DMS153 treated with DMSO at 0.1 percent for 48 hours (cell line): ENCODE results near the gene SHE.
A peak's percentile ranks its signal among the peaks of the same experiment; 100 is the strongest.
"Not testable (repeated sequence)": the region's sequence is repeated elsewhere in the genome, so short reads cannot be mapped to it uniquely, and the experiment has no call there.

Source experiments
- DNase-seq: peaks from one replicate; lab custom pipeline; 2025; ENCODE audit not compliant: unreplicated experiment; lab: John Stamatoyannopoulos, UW

Gene SHE

GRCh38 chr1:154502066-154502743, at the start of gene SHE, which contains the start of gene TDRD10:
SHE (minus strand) TSS chr1:154502412; CDS start chr1:154502026, 386 bp downstream.
TDRD10 (plus strand) TSS chr1:154502219; CDS start chr1:154506904, 4,685 bp downstream.
- no peak for DNase-seq

DNA sequence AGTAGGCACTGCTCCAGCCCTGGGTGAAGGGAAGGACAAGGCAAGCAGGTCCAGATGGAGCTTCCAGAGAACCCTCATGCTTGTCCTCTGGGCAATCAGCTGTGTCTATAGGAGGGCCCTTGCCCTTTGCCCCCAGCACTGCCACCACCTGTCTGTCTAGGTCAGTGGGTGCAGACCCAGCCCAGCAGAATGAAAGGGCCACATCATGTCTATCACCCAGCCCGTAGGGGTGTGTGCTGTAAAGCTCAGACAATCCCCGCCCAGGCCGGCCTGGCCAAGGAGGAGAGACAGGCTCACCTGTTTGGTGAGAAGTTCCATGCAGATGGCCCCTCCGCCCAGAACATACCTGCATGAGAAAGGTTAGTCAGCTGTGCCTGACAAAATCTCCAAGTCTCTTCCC, 49.3 kb upstream of the SHE start:
- no peak for DNase-seq

DNA sequence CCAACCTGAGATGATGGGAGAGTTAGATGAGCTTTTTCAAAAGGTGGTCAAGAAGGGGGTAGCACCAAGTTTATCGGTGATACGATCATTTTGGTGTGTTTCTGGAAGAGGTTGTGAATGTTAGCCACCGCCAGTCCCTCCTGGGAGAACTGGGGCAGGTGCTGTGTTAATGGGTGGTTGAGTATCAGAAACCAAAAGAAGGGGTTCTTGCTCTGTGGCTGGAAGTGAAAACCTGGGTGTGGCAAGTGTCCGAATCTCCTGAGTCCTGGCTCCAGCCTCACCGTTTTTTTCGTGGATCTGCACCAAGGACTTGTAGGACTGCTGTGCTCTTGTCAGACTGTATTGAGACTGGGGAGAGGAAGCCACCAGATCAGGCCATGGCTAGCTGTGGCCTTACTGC, 48.4 kb upstream of the SHE start:
- no peak for DNase-seq

GRCh38 chr1:154550070-154550469, 47.9 kb upstream of the SHE start:
- DNase-seq = no peak

- DNase-seq = no peak
Measured at GRCh38 chr1:154549202-154549770, 47.1 kb upstream of the SHE start.

GRCh38 chr1:154548028-154548427, 45.8 kb upstream of the SHE start:
- no peak for DNase-seq

DNA sequence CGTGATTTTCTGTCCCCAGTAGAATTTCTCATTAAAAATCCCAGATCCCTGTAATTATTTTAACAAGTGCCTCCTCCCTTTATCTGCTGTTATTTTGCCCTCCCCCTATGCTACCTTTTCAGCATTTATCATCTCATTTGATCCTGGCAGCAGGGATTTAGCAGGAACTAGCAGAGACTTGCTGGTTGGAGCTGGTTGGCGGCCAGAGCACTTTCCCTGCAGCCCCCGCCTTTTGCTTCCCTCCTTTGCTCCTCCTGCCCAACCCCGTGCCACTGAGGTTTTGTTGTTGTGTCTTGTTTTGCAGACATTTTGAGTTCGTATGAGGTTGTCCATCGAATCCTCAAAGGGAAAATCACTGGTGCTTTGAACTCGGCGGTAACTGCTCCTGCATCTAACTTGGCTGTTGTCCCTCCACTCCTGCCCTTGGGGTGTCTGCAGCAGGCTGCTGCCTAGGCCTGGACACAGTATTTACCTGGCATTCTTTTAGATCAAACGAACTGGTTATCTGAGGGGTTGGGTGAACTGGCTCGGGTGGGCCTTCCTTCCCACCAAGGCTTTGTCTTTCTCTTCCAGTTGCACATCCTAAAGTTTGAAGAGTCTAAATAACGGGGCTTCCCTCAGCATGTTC, 45.0 kb upstream of the SHE start:
- DNase-seq = no peak

DNA sequence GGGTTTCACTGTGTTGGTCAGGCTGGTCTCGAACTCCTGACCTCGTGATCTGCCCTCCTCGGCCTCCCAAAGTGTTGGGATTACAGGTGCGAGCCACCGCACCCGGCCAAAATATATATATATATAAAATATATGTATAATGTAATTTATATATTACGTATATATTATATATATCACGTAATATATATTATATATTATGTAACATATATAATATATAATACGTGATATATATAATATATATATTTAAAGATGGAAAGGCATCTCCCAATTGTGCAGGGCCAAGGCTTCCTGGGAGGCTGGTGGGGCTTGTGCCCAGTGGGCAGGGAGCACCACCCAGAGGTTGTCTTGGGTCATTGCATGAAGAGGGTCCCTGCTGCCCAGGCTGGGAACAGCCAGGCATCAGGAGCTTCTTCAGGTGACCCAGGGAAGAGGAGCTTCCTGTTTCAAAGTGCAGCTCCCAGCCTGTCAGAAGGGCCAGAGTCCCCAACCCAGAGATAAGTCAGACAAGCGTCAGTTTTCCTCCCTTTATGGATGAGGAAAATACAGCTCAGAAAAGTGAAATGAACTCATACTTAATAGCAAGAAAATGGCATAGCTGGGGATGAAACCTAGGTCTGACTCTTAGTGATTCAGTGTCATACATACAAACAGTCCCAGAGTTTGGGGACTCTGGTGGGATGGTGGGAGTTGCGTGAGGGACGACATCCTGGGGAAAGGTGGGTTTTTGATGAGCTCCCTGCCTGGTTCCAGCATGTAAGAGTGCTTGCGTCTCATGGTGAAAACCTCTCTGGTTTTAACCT, 44.3 kb upstream of the SHE start:
- peak; percentile 79 for DNase-seq

DNA sequence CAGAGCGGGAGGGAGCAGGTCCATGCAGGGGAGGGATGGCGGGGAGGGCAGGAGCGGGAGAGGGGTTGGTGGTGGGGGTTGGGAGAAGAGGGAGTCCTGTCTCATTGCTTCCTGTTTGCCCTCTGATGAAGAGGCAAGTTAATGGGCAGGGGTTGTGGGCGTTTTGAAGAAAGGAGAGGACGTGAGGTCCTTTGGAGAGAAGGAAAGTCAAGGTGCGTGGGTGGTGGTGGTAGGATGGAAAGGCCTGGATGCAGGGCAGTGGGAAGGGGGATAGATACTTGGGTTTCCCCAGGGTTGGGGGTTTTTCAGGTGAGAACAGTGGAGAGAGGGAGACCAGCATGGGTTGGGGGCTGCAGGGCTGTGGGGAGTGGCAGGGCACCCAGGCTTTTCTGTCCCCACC, 39.0 kb upstream of the SHE start:
- no peak for DNase-seq

- no peak for DNase-seq
Measured at GRCh38 chr1:154539486-154540483, 37.6 kb upstream of the SHE start.

DNA sequence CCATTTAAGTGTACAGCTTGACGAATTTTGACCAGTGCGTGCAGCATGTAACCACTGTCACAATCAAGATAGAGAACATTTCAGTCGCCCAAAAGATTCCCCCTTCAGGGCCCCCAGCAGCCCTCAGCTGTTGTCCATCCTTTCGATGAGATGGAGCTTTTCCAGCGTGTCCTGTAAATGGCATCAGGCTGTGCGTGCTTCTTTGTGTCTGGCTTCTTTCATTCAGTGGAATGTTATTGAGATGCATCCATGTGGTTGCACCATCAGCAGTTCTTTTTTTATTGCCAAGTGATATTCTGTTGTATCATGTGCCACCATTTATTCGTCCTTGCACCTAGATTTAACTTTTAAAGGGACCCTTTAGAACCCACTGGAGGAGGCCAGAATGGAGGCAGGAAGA, 34.4 kb upstream of the SHE start:
- DNase-seq = no peak

GRCh38 chr1:154533952-154534844, 32.0 kb upstream of the SHE start:
- peak; percentile 52 for DNase-seq

- not testable (repeated sequence) for DNase-seq
Measured at GRCh38 chr1:154531950-154532349, 29.7 kb upstream of the SHE start.

DNA sequence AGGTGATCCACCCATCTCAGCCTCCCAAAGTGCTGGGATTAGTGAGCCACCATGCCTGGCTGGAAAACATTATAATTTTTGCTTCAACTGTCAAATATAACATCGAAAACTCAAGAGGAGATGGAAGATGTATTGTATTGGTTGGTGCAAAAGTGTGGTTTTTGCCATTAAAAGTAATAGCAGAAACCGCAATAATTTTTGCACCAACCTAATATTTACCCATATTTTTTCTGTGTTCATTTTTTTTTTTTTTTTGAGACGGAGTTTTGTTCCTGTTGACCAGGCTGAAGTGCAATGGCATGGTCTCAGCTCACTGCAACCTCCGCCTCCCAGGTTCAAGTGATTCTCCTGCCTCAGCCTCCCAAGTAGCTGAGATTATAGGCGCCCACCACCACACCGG, 27.1 kb upstream of the SHE start:
- DNase-seq = no peak

GRCh38 chr1:154527192-154527591, 25.0 kb upstream of the SHE start:
- no peak for DNase-seq

DNA sequence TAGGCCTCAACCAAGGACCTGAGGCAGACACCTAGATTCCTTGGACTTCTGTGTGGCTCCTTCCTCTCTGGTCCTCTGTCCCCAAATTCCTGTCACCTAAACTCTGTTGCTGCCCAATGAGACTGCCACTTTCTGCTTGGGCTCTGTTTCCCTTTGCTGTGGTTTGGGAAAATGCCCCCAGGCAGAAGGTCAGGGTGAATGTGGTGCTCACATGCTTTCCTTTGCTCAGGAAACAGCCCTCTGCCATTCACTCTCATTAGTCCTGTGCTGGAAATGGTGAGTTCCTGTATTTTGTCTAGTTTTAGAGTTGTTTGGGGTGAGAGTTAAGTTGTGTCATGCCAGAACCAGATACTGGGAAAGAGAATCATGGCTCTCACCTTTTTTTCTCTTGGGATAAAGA, 22.7 kb upstream of the SHE start:
- DNase-seq = no peak

DNA sequence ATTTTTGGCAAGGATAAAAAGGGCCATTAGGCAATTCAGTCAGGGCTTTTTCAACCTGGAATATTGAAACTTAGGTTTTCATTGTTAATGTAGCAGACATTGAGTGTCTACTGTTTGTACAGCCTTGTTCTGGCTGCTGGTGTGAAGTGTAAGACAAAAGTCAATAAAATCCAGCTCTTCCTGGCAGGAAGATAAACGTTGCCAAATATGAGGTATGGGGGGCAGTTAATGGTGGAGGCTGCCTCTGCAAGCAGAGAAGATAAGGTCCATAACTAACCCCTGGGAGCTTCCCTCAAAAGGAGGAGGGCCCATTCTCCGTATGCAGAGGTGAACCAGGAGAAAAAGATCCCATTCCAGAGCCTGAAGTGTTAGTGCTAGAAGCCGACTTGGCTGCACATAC, 19.5 kb upstream of the SHE start:
- peak; percentile 13 for DNase-seq

DNA sequence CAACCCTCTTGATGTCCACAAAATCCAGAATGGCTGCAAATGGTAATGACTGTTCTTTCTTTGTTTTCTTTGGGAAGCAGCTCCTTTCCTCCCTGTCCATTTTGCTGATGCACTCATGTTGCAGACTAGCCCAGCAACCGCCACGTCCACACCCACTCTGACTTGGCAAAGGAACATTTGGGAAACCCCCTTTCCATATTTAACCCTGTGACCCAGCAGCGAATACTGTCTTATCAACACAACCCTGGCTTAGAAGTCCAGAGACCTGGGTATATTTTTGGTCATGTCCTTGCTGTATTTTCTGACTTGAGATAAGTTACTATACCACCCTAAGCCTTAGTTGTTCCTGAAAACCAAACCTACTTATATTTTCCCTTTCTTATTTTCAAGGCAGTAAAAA, 18.1 kb upstream of the SHE start:
- DNase-seq = no peak

DNA sequence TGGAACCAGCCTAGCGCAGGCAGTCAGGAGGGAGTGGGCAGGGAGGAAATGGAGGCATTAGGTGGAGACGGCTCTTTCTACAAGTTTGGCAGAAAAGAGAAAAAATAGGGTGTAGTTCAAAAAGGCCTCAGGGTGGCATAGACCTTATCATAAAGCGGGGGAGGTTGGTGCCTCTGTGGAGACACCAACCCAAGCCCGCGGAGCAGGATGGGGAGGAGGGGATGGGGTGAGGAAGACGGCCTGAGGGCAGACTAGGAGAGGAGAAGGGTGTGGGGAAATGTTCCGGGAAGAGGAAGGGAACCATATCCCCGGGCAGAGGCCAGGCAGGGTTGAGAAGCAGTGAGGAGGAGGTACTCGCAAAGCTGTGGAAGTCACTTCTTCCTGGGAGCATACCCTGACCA, 17.4 kb upstream of the SHE start:
- DNase-seq = no peak
